ENCODE data around the gene RPAP3.
A peak's percentile ranks its signal among the peaks of the same experiment; 100 is the strongest.

RPAP3 gene
- total RNA-seq, result 19.6 to 23.7 (median 19.9) reads per million in 3 donors

GRCh38 chr12:47705566-47706425 lies at the start of gene RPAP3:
RPAP3 (minus strand) TSS chr12:47706030; CDS start chr12:47702840, 3,190 bp downstream.
- peak within 1 kb of the TSS; percentile 91 for H3K4me3 ChIP-seq (ENCODE audit: insufficient read depth, low read depth, low read length, poor library complexity, severe bottlenecking)
- peaks cover 6% of the 10 kb centered on the region for H3K36me3 ChIP-seq (ENCODE audit: control insufficient read depth, insufficient read depth, low read length)
- H3K27ac ChIP-seq (ENCODE audit: insufficient read depth, low read length, poor library complexity, severe bottlenecking), result peak within 1 kb of the TSS; percentile 68
- no peaks in the 10 kb centered on the region for H3K27me3 ChIP-seq (replicated peaks; ENCODE audit: control insufficient read depth, insufficient read depth, low read length, poor library complexity, severe bottlenecking)
- peak; percentile 91 to 92 (median 91) for DNase-seq
- no peaks in the 10 kb centered on the region for H3K9me3 ChIP-seq (ENCODE audit: control insufficient read depth, low read length)
- peaks cover 9% of the 10 kb centered on the region for H3K4me1 ChIP-seq (ENCODE audit: control insufficient read depth, insufficient read depth, low read length, poor library complexity, severe bottlenecking)

DNA sequence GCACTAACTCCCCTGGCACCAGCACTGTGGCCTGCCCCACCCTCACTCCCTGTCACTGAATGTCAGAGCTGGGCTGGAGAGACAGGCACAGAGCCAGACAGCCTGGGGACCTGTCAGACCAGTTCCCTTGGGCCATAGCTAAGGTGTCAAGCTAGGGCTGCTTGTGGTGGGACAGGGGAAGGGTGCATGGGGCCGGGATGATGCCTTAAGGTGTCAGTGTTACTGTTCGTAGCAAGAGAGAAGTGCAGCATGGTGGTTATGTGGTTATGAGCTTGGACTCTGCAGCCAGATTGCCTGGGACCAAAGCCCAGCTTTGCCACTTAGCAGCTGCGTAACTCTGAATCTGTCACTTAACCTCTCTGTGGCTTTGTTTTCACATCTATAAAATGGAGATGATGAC lies 49.1 kb upstream of the RPAP3 start:
- Histone ChIP-seq H3K36me3 (ENCODE audit: control insufficient read depth, insufficient read depth, low read length) (no peaks in the 10 kb centered on the region), H3K27me3 (replicated peaks; ENCODE audit: control insufficient read depth, insufficient read depth, low read length, poor library complexity, severe bottlenecking) (no peaks in the 10 kb centered on the region), H3K4me3 (ENCODE audit: insufficient read depth, low read depth, low read length, poor library complexity, severe bottlenecking) (no peak overlapping the region), H3K9me3 (ENCODE audit: control insufficient read depth, low read length) (no peaks in the 10 kb centered on the region), H3K4me1 (ENCODE audit: control insufficient read depth, insufficient read depth, low read length, poor library complexity, severe bottlenecking) (peaks cover 29% of the 10 kb centered on the region), H3K27ac (ENCODE audit: insufficient read depth, low read length, poor library complexity, severe bottlenecking) (no peak overlapping the region)
- no peak for DNase-seq

GRCh38 chr12:47754126-47754525 lies 48.3 kb upstream of the RPAP3 start:
- no peaks in the 10 kb centered on the region for H3K36me3 ChIP-seq (ENCODE audit: control insufficient read depth, insufficient read depth, low read length)
- H3K4me3 ChIP-seq (ENCODE audit: insufficient read depth, low read depth, low read length, poor library complexity, severe bottlenecking), result no peak overlapping the region
- peaks cover 22% of the 10 kb centered on the region for H3K4me1 ChIP-seq (ENCODE audit: control insufficient read depth, insufficient read depth, low read length, poor library complexity, severe bottlenecking)
- no peak overlapping the region for H3K27ac ChIP-seq (ENCODE audit: insufficient read depth, low read length, poor library complexity, severe bottlenecking)
- DNase-seq, result no peak
- H3K9me3 ChIP-seq (ENCODE audit: control insufficient read depth, low read length), result no peaks in the 10 kb centered on the region
- H3K27me3 ChIP-seq (replicated peaks; ENCODE audit: control insufficient read depth, insufficient read depth, low read length, poor library complexity, severe bottlenecking), result no peaks in the 10 kb centered on the region

GRCh38 chr12:47753021-47754001 lies 47.5 kb upstream of the RPAP3 start:
- Histone ChIP-seq H3K4me3 (ENCODE audit: insufficient read depth, low read depth, low read length, poor library complexity, severe bottlenecking) (no peak overlapping the region), H3K9me3 (ENCODE audit: control insufficient read depth, low read length) (no peaks in the 10 kb centered on the region)

DNA sequence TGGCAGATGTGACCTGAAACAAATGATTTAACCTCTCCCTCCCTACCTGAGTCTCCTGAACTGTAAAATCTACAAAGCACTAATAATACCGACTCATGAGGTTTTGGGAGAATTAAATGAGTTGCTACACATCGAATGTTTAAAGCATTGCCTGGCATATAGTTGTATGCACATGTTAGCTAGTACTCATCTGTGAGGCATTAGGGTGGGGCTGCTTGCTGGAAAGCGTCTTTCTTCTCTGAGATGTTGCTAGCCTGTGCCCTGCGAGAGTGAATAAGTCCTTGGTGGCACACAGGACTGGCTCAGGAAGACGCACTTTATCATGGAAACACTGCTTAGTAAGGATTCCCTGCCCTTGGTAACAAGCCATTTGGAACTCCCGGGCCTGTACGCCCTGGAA lies 46.7 kb upstream of the RPAP3 start:
- Histone ChIP-seq H3K9me3 (ENCODE audit: control insufficient read depth, low read length) (no peaks in the 10 kb centered on the region), H3K4me3 (ENCODE audit: insufficient read depth, low read depth, low read length, poor library complexity, severe bottlenecking) (no peak overlapping the region), H3K36me3 (ENCODE audit: control insufficient read depth, insufficient read depth, low read length) (no peaks in the 10 kb centered on the region), H3K27ac (ENCODE audit: insufficient read depth, low read length, poor library complexity, severe bottlenecking) (no peak overlapping the region), H3K27me3 (replicated peaks; ENCODE audit: control insufficient read depth, insufficient read depth, low read length, poor library complexity, severe bottlenecking) (no peaks in the 10 kb centered on the region), H3K4me1 (ENCODE audit: control insufficient read depth, insufficient read depth, low read length, poor library complexity, severe bottlenecking) (peaks cover 14% of the 10 kb centered on the region)
- DNase-seq, result no peak

More at GRCh38 chr12:47753021-47754001, 47.5 kb upstream of the RPAP3 start:
- H3K36me3 ChIP-seq (ENCODE audit: control insufficient read depth, insufficient read depth, low read length), result no peaks in the 10 kb centered on the region
- no peak overlapping the region for H3K27ac ChIP-seq (ENCODE audit: insufficient read depth, low read length, poor library complexity, severe bottlenecking)
- DNase-seq, result no peak
- H3K4me1 ChIP-seq (ENCODE audit: control insufficient read depth, insufficient read depth, low read length, poor library complexity, severe bottlenecking), result peaks cover 15% of the 10 kb centered on the region
- no peaks in the 10 kb centered on the region for H3K27me3 ChIP-seq (replicated peaks; ENCODE audit: control insufficient read depth, insufficient read depth, low read length, poor library complexity, severe bottlenecking)

DNA sequence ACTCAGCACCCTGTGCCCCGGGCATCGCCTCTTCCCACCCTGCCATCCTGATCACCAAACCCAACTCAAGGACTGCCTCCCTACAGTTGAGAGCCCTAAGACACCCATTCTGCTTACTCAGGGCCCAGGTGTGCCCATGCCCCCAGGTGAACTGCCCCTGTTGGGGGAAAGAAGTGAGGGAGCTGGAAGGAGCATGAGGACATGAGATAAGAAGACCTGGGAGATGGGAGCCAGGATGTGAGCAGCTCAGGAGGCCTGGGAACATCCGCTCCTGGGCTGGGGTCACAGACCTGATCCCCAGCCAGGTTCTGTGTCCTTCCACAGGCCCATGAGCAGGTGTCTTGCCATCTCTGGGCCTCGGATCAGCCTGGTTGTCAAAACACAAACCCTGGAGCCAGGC lies 46.3 kb upstream of the RPAP3 start:
- Histone ChIP-seq H3K4me1 (ENCODE audit: control insufficient read depth, insufficient read depth, low read length, poor library complexity, severe bottlenecking) (peaks cover 14% of the 10 kb centered on the region), H3K4me3 (ENCODE audit: insufficient read depth, low read depth, low read length, poor library complexity, severe bottlenecking) (no peak overlapping the region), H3K27me3 (replicated peaks; ENCODE audit: control insufficient read depth, insufficient read depth, low read length, poor library complexity, severe bottlenecking) (no peaks in the 10 kb centered on the region), H3K27ac (ENCODE audit: insufficient read depth, low read length, poor library complexity, severe bottlenecking) (no peak overlapping the region), H3K9me3 (ENCODE audit: control insufficient read depth, low read length) (no peaks in the 10 kb centered on the region), H3K36me3 (ENCODE audit: control insufficient read depth, insufficient read depth, low read length) (no peaks in the 10 kb centered on the region)
- DNase-seq, result no peak

- no peak overlapping the region for H3K4me3 ChIP-seq (ENCODE audit: insufficient read depth, low read depth, low read length, poor library complexity, severe bottlenecking)
- DNase-seq, result no peak
- no peaks in the 10 kb centered on the region for H3K27me3 ChIP-seq (replicated peaks; ENCODE audit: control insufficient read depth, insufficient read depth, low read length, poor library complexity, severe bottlenecking)
- H3K27ac ChIP-seq (ENCODE audit: insufficient read depth, low read length, poor library complexity, severe bottlenecking), result no peak overlapping the region
- H3K9me3 ChIP-seq (ENCODE audit: control insufficient read depth, low read length), result no peaks in the 10 kb centered on the region
- H3K36me3 ChIP-seq (ENCODE audit: control insufficient read depth, insufficient read depth, low read length), result no peaks in the 10 kb centered on the region
- H3K4me1 ChIP-seq (ENCODE audit: control insufficient read depth, insufficient read depth, low read length, poor library complexity, severe bottlenecking), result peaks cover 14% of the 10 kb centered on the region
These were observed 45.7 kb upstream of the RPAP3 start for GRCh38 chr12:47751561-47751960.

DNA sequence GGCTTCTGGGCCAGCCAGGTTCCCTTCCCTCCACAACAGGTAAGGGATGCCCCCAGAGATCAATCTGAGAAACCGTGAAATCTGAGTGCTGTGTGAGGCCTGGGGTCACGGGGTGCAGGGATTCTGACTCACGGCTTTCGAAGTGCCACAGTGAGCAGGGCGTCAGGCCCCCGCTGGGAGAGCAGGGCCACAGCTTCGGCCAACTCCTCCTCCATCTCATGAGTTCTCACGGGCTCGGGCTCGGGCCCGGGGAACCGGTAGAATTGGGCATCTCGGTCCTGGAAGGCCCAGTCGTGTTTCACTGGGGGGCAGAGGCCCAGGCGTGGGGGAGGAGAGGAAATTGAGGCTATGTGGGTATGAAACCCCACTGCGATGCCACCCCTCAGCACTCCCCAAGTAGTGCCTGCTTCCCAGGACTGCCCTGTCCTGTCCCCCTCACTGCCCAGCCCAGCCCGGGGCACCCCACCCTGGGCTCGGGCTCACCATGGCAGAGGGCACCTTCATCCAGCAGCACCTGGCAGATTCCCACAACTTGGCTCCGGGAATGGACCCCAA lies 45.2 kb upstream of the RPAP3 start:
- DNase-seq, result no peak
- Histone ChIP-seq H3K4me1 (ENCODE audit: control insufficient read depth, insufficient read depth, low read length, poor library complexity, severe bottlenecking) (peaks cover 12% of the 10 kb centered on the region), H3K9me3 (ENCODE audit: control insufficient read depth, low read length) (no peaks in the 10 kb centered on the region), H3K27me3 (replicated peaks; ENCODE audit: control insufficient read depth, insufficient read depth, low read length, poor library complexity, severe bottlenecking) (no peaks in the 10 kb centered on the region), H3K27ac (ENCODE audit: insufficient read depth, low read length, poor library complexity, severe bottlenecking) (no peak overlapping the region), H3K4me3 (ENCODE audit: insufficient read depth, low read depth, low read length, poor library complexity, severe bottlenecking) (no peak overlapping the region), H3K36me3 (ENCODE audit: control insufficient read depth, insufficient read depth, low read length) (no peaks in the 10 kb centered on the region)

DNA sequence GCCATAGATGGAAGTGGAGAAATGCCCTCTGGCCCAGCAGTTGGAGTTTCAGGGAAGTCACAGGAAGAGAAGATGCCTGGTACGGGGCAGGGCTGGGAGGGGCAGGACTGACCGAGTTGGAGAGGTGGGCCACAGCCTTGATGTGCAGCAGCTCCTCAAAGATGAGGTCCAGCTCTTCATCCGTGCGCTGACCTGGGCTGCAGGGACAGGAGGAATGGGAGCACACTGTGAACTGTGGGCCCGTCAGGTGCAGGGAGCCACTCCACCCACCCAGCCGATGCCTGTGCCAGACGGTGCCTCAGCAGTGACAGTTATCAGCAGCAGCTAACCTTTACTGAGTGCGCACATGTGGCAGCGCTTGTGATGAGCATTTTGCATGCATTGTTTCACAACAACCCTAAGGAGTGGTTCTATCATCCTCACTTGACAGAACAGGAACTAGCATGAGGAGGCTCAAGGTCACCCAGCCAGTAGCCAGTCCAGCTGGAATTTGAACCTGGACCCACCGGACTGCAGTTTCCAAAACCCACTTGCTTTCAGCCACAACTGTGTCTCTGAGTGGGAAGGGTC lies 44.5 kb upstream of the RPAP3 start:
- Histone ChIP-seq H3K27ac (ENCODE audit: insufficient read depth, low read length, poor library complexity, severe bottlenecking) (no peak overlapping the region), H3K9me3 (ENCODE audit: control insufficient read depth, low read length) (no peaks in the 10 kb centered on the region), H3K4me1 (ENCODE audit: control insufficient read depth, insufficient read depth, low read length, poor library complexity, severe bottlenecking) (peaks cover 5% of the 10 kb centered on the region), H3K4me3 (ENCODE audit: insufficient read depth, low read depth, low read length, poor library complexity, severe bottlenecking) (no peak overlapping the region), H3K36me3 (ENCODE audit: control insufficient read depth, insufficient read depth, low read length) (no peaks in the 10 kb centered on the region), H3K27me3 (replicated peaks; ENCODE audit: control insufficient read depth, insufficient read depth, low read length, poor library complexity, severe bottlenecking) (no peaks in the 10 kb centered on the region)
- DNase-seq, result no peak
